HG03565 (cell line): Measurements from ENCODE around the gene TMTC4.
"Not testable (repeated sequence)": the region's sequence is repeated elsewhere in the genome, so short reads cannot be mapped to it uniquely, and the experiment has no call there.

Experiments
- ATAC-seq: cut with Tn5 transposase; IDR thresholded peaks from one replicate; pipeline ENCODE4 v1.9.1; 2021; ENCODE audit warnings: mild to moderate bottlenecking, moderate library complexity; ENCODE audit not compliant: unreplicated experiment

TMTC4 gene

DNA sequence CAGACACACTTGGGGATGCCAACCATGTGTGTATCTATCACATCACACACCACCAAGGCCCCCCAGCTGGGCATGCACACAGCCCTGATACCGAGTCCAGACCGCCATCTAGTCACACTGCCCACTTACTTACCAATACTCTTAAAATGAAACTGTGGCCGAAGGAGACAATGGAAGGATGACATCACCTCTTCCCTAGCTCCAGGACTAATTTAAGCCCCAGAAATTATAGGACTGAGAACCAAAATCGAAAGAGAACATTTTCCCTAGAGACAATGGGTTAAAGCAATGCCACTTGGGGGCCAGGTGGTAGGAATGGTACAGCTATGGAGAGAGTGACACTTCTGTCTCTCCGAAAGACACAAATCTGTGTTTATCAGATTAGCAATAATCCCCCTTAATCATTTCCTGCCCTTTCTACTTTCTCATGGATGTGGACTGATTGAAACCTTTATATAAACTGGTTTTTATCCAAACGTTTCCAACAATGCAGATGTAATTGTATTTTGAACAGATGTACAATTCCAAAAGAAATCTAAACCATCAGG is 85.3 kb downstream of the TMTC4 start:
- no peak for ATAC-seq

DNA sequence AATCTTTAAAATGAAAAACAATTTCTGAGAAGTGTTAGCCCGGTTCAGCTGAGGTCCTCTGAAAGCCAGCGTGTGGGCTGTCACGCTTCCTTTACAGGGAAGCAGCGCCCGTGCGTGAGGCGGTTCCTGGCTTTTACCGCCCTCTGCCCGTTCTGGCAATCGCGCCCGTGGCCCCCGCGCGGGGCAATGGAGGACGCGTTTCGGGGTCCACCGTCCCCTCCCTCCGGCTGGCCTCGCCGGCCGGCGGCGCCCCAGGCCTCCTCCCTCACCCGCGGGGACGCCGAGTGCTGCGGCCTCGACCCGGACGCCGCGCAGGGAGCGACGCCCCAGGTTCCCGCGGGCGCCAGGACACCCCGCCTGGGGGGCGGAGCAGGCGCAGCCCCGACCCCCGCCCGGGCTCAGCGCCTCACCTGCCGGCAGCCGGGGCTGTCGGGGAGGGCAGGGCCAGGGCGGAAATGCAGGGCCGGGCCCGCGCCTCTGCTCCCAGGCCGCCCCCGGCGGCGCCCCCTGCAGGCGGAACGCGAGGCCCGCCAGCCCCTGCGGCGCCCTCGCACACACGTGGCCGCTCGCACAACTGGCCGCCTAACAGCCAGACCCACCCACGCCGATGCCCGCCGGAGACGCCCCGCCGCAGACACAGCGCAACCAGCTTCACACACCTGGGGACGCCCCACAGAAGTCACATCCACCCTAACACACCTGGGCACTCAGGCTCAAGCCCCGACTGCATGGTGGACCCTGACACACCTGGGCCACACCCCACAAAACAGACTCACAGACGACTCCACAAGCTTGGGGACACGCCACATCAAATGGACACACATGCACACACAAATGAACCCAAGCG is 86.0 kb downstream of the TMTC4 start, which contains the start of gene GGACT:
TSS of gene GGACT (minus strand) at position 459 of the 847 bp plus-strand sequence. CDS start 56,198 bp downstream, outside the sequence.
- ATAC-seq = peak; percentile 93

DNA sequence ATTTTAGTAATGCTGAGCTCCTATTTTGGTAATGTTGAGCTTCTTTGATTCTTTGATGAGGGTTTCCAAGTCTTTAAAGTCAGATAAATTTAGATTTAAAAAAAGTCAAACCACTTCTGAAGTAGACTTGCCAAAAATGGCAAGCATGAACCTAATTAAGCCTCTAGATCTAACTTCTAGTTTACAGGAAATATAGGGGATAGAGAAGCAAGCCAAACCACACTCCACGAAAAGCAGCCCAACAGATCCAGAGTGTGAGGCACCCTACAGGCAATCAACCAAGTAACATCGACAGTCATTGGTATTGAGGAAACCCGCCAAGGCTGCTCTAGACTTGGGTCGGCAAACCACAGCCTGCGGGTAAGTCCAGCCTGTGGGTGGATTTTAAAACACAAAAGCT is 89.7 kb downstream of the TMTC4 start:
- no peak for ATAC-seq

DNA sequence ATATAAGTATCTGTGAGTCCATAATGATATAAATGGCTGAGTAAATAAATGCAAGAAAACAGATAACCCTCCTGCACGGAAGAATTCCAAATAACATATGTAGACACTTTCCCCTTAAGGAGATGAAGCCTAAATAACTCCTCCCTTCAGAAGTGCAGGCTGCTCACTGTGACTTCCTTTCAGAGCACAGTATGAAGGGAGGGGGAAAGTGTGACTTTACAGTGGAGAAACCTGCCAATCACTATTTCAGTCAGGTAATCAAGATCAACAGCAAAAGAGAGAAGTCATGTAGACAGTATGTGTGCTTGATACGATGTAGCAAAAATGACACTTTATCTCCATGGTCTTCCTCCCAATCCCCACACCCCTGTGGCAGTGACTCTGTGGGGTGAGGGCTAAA is 93.1 kb downstream of the TMTC4 start:
- no peak for ATAC-seq

DNA sequence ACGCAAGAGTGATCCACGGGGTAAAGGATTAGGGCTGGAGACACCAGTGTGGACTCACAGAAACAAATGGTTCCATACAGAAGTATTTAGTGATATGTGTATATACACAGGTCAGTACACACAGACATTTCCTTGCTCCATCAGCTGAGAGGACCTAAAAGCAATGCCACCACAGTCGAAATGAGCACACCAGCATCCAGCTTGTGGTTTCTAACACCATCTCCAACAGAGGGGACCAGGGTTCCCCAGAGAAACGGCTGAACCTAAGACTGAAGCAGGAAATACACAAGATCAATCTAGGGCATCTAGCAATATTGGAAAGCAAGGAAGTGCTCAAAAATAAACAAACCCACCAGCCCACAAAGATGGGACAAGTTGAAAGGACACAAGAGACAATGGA is 93.6 kb downstream of the TMTC4 start:
- no peak for ATAC-seq

DNA sequence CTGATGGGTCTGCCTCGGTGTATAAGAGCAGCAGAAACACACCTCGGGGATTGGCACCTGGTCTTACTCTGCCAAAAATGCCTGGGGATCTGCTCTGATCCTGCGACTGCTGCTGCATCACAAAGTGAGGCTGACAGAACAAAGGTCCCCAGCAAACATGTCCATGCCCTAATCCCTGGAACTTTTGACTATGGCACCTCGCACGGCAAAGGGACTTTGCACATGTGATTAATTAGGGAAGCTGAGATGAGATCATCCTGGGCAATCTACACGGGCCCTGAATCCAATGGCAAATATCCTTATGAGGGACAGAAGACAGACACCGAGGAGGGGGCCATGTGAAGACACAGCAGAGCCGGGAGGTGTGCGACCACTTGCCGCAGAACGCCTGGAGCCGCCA is 94.5 kb downstream of the TMTC4 start:
- no peak for ATAC-seq

DNA sequence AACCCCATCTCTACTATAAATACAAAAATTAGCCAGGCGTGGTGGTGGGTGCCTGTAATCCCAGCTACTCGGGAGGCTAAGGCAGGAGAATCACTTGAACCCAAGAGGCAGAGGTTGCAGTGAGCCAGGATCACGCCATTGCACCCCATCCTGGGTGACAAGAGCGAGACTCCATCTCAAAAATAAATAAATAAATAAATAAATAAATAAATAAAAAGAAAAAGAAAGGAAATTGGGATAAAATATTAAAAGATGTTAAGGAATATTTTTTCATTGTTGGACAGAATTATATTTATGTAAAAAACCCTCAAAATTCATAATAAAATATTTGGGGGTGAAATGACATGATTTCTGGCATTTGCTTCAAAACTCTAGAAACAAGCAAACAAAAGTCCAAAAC is 97.4 kb downstream of the TMTC4 start:
- not testable (repeated sequence) for ATAC-seq

DNA sequence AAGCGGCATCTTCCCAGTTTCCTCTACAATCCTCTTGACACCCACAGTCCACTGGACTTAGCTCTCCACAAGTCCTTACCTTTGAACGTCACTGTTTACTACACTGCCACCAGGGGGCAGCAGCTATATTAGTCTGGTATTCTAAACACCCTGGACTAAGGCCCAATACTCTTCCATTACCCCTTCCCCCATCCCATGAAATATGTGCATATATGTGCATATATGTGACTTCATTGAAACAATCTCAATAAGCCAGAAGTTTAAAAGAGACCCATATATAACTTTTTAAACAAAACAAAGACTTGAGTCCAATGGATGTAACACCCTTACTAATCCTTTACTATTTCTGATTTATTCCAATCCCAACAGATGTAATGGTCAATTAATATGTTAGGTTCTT is 101.5 kb downstream of the TMTC4 start:
- peak; percentile 99 for ATAC-seq

DNA sequence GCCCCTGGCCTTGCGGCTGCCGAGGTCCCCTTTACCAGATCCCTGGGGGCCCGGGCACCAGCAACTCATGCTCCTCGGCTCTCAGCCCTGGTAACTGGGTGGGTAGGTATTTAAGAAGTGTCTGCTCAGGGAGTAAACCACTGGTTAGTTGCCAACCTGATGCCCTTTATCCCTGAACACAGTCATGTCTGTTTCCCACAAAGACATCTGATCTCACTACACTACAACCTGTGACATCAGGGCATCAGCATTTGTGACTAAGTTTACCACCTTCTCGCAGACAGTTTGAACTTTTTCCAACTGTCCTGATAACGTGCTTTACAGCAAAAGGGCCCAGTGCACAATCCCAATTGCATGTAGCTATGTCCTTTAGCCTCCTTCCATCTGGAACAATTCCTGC is 108.1 kb downstream of the TMTC4 start:
- no peak for ATAC-seq

DNA sequence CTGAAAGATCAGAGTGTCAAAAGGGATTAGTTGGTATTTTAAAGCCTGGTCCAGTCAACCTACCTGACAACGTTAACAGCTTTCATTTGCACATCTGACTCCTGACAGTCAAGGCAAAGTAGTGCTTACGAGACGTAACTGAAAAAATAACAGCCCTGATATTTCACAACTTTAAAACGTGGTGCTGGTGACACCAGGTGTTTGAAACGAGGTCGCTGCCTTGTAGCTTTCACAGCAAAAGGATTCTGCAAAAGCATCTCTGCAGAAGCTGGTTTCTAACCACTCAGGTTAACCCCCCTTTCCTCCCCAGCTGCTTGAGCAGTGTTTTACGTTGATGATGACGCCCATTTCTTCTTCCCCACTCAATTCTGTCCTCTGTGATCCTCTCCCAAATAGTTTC is 109.3 kb downstream of the TMTC4 start:
- no peak for ATAC-seq

DNA sequence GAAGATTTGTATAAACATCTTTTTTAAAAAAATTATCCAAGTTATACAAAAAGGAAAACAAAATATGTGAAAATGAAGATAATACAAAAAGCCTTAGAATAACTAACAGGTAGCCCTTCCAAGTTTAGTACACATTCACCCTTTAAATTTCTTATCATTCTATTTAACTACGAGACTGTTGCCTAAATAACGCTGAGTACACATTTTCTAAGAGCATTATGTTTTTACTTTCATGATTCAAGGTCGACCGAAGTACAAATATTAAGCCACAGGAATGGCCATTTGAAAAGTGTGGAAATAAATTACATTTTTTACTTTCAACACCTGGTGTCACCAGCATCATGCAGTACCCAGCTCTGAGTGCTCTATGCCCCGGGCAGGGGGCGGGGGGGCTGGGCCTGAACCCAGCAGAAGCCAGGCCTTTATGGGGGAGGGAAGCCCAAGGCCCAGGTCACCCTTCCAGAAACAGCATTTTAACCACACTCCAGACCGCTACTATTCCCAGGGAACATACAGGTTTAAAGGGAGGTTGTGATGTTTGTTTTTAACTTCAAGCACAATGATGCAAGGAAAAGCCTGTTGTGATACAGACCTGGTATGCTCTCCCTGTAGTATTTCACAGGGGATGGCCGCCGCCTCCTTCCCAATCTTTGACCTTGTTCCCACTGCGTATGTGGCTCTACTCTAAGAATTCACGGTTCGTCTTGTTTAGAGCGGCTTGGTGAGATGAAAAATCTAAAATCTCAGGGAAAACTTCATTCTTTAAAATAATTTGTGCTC is 110.0 kb downstream of the TMTC4 start:
- no peak for ATAC-seq

DNA sequence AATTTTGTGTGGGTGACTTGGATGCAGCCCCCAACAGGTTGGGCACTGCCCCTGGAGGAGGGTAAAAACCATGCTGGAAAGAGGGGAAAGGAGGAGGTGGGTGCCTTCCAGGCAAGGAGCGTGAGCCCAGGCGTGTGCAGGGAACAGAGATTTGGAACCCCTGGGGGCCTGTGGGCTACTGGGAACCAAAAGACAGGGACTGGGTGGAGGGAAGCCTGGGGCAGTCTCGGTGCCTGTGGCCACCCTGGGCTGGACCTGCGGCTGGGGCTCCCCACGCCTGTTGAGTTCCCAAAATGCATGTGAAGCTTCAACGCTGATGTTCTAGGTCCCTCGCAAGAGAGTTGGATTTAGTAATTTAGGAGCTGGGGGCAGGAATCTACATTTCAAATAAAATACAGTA is 110.8 kb downstream of the TMTC4 start:
- no peak for ATAC-seq

DNA sequence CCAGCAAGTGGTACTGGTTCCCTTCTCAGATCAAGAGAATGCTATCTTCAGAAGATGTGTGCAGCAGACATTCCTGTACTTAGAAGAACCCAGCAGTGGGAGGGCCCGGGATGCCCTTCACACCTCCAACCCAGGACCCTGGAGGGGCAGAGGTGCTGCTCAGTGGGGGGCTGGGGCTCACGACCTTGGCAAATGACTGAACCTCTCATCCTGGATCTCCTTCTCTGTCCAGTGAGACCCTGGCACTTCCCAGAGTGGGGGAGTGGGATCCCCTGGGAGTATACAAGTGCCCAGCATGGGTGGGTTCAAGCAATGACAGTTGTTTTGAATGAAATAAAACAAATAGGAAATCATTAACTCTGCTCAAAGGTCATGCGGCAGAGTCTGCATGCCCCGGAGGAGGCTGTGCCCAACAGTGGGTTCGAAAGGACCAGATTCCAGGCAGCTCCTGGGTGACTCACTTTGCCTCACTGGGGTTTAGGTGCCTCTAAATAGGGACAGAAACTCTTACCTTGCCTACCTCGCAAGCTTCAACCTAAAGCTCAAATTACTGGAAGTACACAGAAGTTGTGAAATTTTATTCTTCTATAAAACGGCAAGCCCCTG is 112.9 kb downstream of the TMTC4 start:
- no peak for ATAC-seq

DNA sequence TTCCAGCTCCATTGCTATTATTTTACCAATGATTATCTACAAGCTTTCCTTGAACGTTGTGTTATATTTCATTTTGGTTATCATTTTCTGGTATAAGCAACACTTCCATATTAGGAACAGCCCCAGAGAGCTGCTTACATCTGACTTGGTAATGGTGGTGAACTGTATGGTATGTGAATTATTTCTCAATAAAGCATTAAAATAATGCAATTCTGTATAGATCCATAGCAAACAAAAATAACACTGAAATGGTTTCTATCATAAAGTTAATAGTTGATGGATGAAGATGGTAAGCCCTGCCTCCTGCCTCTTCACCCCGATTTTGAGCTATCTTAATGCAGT is 113.5 kb downstream of the TMTC4 start:
- no peak for ATAC-seq

DNA sequence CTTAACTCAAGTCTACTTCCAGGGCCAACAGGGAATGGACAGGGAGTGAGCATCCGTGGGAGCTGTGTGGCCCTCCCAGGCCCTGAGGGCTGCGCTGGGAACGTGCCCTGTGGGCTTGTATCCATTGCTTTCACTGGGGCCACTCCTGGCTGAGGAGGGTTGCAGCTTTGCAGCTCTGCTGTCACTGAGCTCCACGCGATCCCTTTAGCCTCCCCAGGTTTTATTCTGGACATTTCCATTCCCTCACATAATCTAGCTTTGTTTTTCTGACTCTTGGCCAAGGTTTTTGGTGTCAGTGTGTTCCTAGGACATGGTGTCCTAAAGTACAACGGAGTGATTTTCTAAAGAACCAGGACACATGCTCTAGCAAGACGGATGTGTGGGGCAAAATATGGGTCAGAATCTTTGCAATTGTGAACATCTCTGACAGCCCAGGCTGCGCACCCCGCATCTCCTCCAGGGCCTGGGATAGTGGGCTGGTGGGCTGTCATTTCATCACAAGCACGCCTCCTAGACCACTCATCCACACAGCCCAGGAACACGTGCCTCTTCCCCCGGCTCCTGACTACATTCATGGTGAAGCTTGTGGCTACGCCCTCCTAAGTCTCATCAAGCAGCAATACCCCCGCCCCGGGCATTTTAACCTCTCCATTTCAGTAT is 114.0 kb downstream of the TMTC4 start:
- ATAC-seq = no peak

DNA sequence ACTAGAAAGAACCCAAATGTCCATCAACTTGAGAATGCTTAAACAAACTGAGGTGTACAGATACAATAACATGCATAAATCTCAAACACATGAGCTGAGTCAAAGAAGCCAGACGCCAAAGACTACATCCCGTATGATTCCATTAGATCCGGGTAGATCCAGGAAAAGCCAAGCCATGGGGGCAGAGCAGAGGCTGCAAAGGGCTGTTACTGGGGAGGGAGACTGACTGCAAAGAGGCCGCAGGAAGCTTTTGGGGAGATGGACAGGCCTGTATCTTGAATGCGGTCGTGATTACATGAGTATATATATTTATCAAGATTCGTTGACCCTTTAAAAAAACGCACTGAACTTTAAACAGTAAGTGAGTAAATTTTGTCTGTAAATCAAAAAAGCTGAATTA is 114.7 kb downstream of the TMTC4 start:
- no peak for ATAC-seq
